Fibroblast of mammary gland (primary cell): ENCODE results near the gene GLDN.
A peak's percentile ranks its signal among the peaks of the same experiment; 100 is the strongest.

Experiments used
- DNase-seq: peaks from one replicate; pipeline ENCODE4 v3.0.0-alpha.2; 2010; ENCODE audit warnings: low read depth
- H3K4me3 ChIP-seq: 2 replicates; pipeline ENCODE4 v1.5.1; 2011; ENCODE audit warnings: low read depth, mild to moderate bottlenecking, low read length, moderate library complexity; ENCODE audit not compliant: control insufficient read depth
- TF ChIP-seq, protein P1 (sequence below): conservative IDR thresholded peaks from 2 replicates; pipeline ENCODE4 v1.5.1; 2011; ENCODE audit warnings: low read depth, low read length, inconsistent platforms; ENCODE audit not compliant: control insufficient read depth, insufficient read depth

Gene GLDN

DNA sequence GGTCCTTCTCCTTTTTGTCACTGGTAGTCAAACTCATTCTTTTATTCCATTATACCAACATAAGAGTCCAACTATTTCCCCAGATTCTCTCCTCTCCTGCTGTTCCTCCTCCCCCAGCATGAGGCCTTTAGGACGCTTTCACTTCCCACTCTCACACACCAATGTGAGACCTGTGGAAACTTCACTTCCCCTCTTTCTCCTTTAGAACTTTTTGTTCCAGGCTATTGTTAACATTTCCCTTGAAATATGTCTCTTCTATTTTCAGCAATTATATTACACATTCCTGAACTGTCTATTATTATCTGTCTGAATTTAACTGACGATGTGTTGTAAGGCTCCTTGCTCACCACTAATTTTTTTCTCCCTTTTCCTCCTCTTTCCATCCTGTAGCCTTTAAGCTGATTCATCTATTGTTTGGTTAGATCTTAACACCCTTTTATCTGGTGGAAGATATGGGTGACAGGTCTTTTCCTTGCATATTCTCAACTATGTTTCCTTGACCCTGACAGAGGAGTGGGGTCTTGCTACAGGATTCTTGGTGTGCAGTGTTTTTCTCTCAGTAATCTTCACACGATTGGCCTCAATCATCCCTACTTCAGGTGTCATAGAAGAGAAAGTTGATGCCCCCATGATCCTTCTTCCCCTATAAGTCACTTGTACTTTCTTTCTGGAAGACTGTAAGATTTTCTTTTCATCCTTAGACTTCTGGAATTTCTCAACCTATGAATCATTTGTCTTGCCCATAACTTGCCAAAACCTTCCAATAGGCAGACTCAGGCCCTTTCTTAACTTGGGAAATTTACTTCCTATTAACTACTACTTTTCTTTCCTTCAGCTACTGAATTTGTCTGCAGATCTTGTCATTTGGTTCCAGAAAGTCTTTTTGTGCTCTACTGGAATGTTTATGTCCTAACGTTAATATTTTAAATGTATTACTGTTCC is 9.0 kb upstream of the GLDN start:
- no peak overlapping the region for H3K4me3 ChIP-seq
- DNase-seq, result peak; percentile 64
- TF ChIP-seq, protein P1, sequence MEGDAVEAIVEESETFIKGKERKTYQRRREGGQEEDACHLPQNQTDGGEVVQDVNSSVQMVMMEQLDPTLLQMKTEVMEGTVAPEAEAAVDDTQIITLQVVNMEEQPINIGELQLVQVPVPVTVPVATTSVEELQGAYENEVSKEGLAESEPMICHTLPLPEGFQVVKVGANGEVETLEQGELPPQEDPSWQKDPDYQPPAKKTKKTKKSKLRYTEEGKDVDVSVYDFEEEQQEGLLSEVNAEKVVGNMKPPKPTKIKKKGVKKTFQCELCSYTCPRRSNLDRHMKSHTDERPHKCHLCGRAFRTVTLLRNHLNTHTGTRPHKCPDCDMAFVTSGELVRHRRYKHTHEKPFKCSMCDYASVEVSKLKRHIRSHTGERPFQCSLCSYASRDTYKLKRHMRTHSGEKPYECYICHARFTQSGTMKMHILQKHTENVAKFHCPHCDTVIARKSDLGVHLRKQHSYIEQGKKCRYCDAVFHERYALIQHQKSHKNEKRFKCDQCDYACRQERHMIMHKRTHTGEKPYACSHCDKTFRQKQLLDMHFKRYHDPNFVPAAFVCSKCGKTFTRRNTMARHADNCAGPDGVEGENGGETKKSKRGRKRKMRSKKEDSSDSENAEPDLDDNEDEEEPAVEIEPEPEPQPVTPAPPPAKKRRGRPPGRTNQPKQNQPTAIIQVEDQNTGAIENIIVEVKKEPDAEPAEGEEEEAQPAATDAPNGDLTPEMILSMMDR, result no peak

DNA sequence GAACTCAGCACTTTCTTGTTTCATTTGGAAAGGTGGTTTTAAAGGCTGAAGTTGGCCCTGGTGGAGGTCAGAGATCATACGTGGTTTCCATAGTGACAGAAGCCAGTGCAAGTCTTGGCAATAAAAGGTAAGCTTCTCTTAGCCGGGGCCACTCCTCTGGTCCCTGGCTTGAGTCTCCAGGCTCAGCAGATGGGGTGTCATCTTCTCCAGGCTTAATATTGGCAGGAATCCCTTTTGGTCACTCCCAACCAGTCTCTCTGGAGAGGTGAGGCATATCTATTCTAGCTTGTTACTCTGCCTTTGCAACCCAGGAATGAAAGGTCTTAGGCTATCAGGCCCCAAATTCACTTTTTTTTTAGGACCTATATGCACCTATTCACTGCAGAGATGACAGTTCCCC is 7.9 kb upstream of the GLDN start:
- H3K4me3 ChIP-seq, result no peak overlapping the region
- no peak for DNase-seq
- TF ChIP-seq, protein P1, result no peak

DNA sequence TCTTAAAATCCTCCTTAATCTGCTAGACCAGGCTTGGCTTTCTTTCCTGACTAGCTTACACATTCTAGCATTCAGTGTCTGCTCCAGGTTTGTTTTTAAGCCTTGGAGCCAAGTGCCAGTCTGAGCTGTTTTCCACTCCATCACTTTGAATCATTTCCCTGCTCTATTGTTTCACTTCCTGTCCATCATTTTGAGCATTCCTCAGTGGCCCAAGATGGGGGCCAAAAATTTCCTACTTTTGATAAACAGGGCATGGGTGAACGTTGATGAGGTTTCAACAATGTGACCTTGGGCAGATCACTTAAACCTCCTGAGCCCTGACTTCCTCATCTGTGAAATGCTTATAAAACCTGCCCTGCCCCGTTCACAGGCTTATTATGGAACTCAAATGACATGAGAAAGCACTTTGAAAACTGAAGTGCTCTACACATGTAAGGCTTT is 7.4 kb upstream of the GLDN start:
- TF ChIP-seq, protein P1, result no peak
- no peak overlapping the region for H3K4me3 ChIP-seq
- DNase-seq, result no peak

DNA sequence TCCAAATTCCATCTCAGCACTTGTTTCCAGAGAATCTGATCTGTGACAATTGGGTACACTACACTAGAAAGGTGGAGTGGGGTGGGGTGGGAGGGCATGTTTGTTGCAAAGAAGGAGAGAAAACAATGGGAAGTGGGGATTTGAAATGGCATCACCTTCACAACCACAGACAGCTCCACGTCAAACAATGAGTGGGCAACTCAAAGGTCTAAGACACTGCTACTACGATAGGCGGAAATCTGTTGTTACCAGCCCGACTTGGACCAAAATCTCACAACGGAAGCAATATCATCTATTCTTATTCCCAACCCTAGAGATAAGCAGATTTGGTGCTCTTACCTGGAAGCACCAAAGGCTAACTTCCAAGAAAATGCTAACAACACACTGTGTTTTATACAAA is 6.4 kb upstream of the GLDN start:
- H3K4me3 ChIP-seq, result no peak overlapping the region
- no peak for DNase-seq
- TF ChIP-seq, protein P1, result no peak

DNA sequence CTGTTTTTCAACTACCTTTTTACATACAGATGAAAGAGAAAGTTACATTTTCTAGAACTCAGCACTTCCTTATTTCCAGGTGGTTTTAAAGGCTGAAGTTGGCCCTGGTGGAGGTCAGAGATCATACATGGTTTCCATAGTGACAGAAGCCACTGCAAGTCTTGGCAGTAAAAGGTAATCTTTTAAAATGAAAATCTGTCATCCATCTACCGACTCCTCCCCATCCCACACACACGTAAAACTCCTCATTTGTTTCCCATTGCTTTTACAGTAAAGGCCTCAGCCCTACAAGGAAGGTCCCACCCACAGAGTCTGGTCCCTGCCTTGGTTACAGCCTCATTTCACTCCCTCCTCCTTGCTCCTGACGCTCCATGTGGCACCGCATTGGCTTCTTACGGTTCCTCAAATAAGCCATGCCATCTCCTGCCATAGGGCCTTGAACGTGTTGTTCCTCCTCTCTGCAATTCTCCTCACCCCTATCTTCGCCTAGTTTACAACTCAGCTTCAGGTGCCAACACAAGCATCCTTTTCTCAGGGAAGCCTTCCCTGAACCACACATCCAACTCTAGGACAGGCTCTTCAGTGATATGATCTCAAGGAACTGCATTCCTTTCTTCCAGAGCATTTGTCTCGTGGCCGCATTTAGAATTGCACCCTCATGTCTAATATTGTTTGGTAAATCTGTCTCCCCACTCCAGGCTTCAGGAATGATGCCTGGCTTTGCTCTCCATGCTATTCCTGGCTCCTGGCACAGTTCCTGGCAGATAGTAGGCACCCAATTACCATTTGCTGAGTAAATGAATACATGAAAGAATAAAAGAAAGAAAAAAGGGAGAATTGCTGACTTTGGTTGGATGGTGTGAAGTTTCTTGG is 5.7 kb upstream of the GLDN start:
- TF ChIP-seq, protein P1, result no peak
- no peak for DNase-seq
- no peak overlapping the region for H3K4me3 ChIP-seq

DNA sequence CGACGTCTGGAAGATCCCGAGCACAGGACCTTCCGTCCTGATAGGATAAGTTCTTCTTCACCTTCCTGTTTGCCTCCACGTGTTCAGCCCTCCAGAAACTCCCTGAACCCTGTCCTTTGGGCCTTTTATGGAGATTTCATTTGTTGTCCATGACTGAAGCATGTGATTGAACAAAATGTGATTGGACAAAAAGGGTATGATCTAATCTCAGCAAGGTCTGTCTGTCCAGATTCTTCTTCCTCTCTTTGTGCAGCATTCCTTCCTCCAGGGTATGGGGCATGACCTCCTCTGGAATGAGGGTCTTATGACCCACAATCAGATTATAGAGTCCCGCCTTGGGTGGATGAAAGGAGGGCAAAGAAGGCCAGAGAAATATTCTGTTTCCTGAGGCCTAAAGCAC is 3.0 kb upstream of the GLDN start, which contains the start of gene CYP19A1:
Gene CYP19A1 (minus strand): TSS at position 101 of the 400 bp plus-strand sequence. CDS start 95,684 bp downstream, outside the sequence.
- no peak for DNase-seq
- TF ChIP-seq, protein P1, result no peak
- H3K4me3 ChIP-seq, result no peak within 1 kb of the TSS
